Suprapubic skin (tissue), 4 donors: ENCODE data around the gene CERS6. TPM values are rescaled to one million over a fixed set of nuclear protein-coding genes. Genes with fewer than 3 reads are reported as not detected.

Experiments used
- DNase-seq, 2 donors: peaks; one replicate each; pipeline ENCODE4 v3.0.0-alpha.2; 2019; ENCODE audit warnings: low spot score in 2 of 2
- H3K27ac ChIP-seq: fragments of 200-600 bp; sonication (generic); one replicate; pipeline ENCODE4 v1.5.1; 2019
- H3K27me3 ChIP-seq: fragments of 200-600 bp; sonication (generic); one replicate; pipeline ENCODE4 v1.5.1; 2019
- H3K36me3 ChIP-seq: fragments of 200-600 bp; sonication (generic); one replicate; pipeline ENCODE4 v1.5.1; 2019
- H3K4me1 ChIP-seq: fragments of 200-600 bp; sonication (generic); one replicate; pipeline ENCODE4 v1.5.1; 2019
- H3K4me3 ChIP-seq: fragments of 200-600 bp; sonication (generic); one replicate; pipeline ENCODE4 v1.5.1; 2019; ENCODE audit warnings: mild to moderate bottlenecking
- H3K9me3 ChIP-seq: fragments of 200-600 bp; sonication (generic); one replicate; pipeline ENCODE4 v1.5.1; 2019
- EP300 ChIP-seq: sonication (generic); formaldehyde crosslinking; IDR thresholded peaks from one replicate; pipeline ENCODE4 v1.6.1; 2017; ENCODE audit warnings: antibody characterized with exemption
- POLR2A ChIP-seq, 2 donors: fragments of 450-650 bp; IDR thresholded peaks; one replicate each; pipeline ENCODE4 v1.6.1; 2017; ENCODE audit warnings: antibody characterized with exemption in 2 of 2, mild to moderate bottlenecking in 2 of 2, moderate library complexity in 2 of 2
- POLR2AphosphoS5 ChIP-seq, 3 donors: sonication (generic); formaldehyde crosslinking; IDR thresholded peaks; one replicate each; pipeline ENCODE4 v1.6.1; 2017; ENCODE audit warnings: antibody characterized with exemption in 3 of 3
- WGBS: methylation state at CpG from one replicate; pipeline ENCODE4 v1.1.5; 2018; 5-methylcytosine and 5-hydroxymethylcytosine counted together
- total RNA-seq, 4 donors: library from RNA; depleted of rRNA; stranded (reverse); fragments of >200 nt; gene quantifications; one replicate each; pipeline ENCODE4 v1.1.0, GENCODE V29; 2016
- TF ChIP-seq, protein P1 (sequence below), 2 donors: fragments of 200-600 bp in 1 of 2; fragments of 450-650 bp in 1 of 2; sonication (generic) in 1 of 2; IDR thresholded peaks; one replicate each; pipeline ENCODE4 v1.5.1; 2016 to 2019; ENCODE audit warnings: antibody characterized with exemption in 2 of 2, mild to moderate bottlenecking in 1 of 2, moderate library complexity in 1 of 2

Gene CERS6
- total RNA-seq, 4 donors from 2014 or later: 68.7 to 83.3 (median 77.0) TPM

GRCh38 chr2:168525020-168525419, 68.9 kb downstream of the CERS6 start:
- TF ChIP-seq POLR2A (IDR thresholded peaks at IDR 0.05) (no peak), EP300 (no peak), POLR2AphosphoS5 (IDR thresholded peaks at IDR 0.05) (no peak)
- TF ChIP-seq, protein P1, sequence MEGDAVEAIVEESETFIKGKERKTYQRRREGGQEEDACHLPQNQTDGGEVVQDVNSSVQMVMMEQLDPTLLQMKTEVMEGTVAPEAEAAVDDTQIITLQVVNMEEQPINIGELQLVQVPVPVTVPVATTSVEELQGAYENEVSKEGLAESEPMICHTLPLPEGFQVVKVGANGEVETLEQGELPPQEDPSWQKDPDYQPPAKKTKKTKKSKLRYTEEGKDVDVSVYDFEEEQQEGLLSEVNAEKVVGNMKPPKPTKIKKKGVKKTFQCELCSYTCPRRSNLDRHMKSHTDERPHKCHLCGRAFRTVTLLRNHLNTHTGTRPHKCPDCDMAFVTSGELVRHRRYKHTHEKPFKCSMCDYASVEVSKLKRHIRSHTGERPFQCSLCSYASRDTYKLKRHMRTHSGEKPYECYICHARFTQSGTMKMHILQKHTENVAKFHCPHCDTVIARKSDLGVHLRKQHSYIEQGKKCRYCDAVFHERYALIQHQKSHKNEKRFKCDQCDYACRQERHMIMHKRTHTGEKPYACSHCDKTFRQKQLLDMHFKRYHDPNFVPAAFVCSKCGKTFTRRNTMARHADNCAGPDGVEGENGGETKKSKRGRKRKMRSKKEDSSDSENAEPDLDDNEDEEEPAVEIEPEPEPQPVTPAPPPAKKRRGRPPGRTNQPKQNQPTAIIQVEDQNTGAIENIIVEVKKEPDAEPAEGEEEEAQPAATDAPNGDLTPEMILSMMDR (IDR thresholded peaks at IDR 0.05): no peak
- Histone ChIP-seq H3K4me3 (no peak overlapping the region), H3K4me1 (peaks cover 81% of the 10 kb centered on the region), H3K9me3 (no peaks in the 10 kb centered on the region), H3K27ac (peak overlapping the region; percentile 81), H3K27me3 (no peaks in the 10 kb centered on the region), H3K36me3 (no peaks in the 10 kb centered on the region)
- 63% methylated on average over 3 of the region's 3 CpGs for WGBS
- no peak for DNase-seq

GRCh38 chr2:168525716-168526446, 69.8 kb downstream of the CERS6 start:
- Histone ChIP-seq H3K27ac (peak overlapping the region; percentile 81), H3K36me3 (no peaks in the 10 kb centered on the region), H3K9me3 (no peaks in the 10 kb centered on the region), H3K4me1 (peaks cover 87% of the 10 kb centered on the region), H3K27me3 (no peaks in the 10 kb centered on the region), H3K4me3 (no peak overlapping the region)
- no peak for TF ChIP-seq EP300
- TF ChIP-seq, protein P1 (IDR thresholded peaks at IDR 0.05): no peak
- DNase-seq: no peak
- WGBS: 42% methylated on average over 1 of the region's 1 CpG

GRCh38 chr2:168526641-168527040, 70.6 kb downstream of the CERS6 start:
- Histone ChIP-seq H3K27me3 (no peaks in the 10 kb centered on the region), H3K9me3 (no peaks in the 10 kb centered on the region), H3K36me3 (no peaks in the 10 kb centered on the region), H3K4me1 (peaks cover 86% of the 10 kb centered on the region), H3K4me3 (no peak overlapping the region), H3K27ac (peak overlapping the region; percentile 81)
- 32% methylated on average over 3 of the region's 3 CpGs for WGBS
- TF ChIP-seq, protein P1 (IDR thresholded peaks at IDR 0.05): no peak
- TF ChIP-seq EP300: no peak
- no peak for TF ChIP-seq POLR2A (IDR thresholded peaks at IDR 0.05)
- TF ChIP-seq POLR2AphosphoS5 (IDR thresholded peaks at IDR 0.05): peak in 1 of 3 donors; percentile 66
- DNase-seq: no peak

GRCh38 chr2:168528016-168528415, 71.9 kb downstream of the CERS6 start:
- peaks cover 78% of the 10 kb centered on the region for H3K4me1 ChIP-seq
- TF ChIP-seq POLR2A (IDR thresholded peaks at IDR 0.05) (no peak), POLR2AphosphoS5 (IDR thresholded peaks at IDR 0.05) (no peak), EP300 (no peak)
- TF ChIP-seq, protein P1 (IDR thresholded peaks at IDR 0.05): no peak

GRCh38 chr2:168528469-168528868, 72.4 kb downstream of the CERS6 start:
- Histone ChIP-seq H3K27me3 (no peaks in the 10 kb centered on the region), H3K36me3 (no peaks in the 10 kb centered on the region), H3K4me1 (peaks cover 74% of the 10 kb centered on the region), H3K27ac (peak overlapping the region; percentile 39), H3K4me3 (no peak overlapping the region), H3K9me3 (no peaks in the 10 kb centered on the region)
- TF ChIP-seq, protein P1 (IDR thresholded peaks at IDR 0.05): no peak
- TF ChIP-seq POLR2AphosphoS5 (IDR thresholded peaks at IDR 0.05) (no peak), POLR2A (IDR thresholded peaks at IDR 0.05) (no peak), EP300 (no peak)
- DNase-seq: no peak

More at GRCh38 chr2:168528016-168528415, 71.9 kb downstream of the CERS6 start:
- Histone ChIP-seq H3K4me3 (no peak overlapping the region), H3K36me3 (no peaks in the 10 kb centered on the region), H3K9me3 (no peaks in the 10 kb centered on the region), H3K27me3 (no peaks in the 10 kb centered on the region), H3K27ac (peak overlapping the region; percentile 81)
- no peak for DNase-seq
